Keratinocyte (primary cell): ENCODE measurements around the gene SRSF9. TPM values are rescaled to one million over a fixed set of nuclear protein-coding genes. Genes with fewer than 3 reads are reported as not detected.
A peak's percentile ranks its signal among the peaks of the same experiment; 100 is the strongest.

Experiments used
- DNase-seq: peaks from one replicate; pipeline ENCODE4 v3.0.0-alpha.2; 2011; ENCODE audit warnings: low read depth, missing footprints, low spot score
- FAIRE-seq: peaks from 2 replicates; lab custom pipeline; 2011; peaks lifted over from hg19 to GRCh38; lab: Jason Lieb, UNC
- H2AFZ ChIP-seq: 2 replicates; pipeline ENCODE4 v1.6.0; 2012; ENCODE audit warnings: low read length, control low read depth, inconsistent platforms; ENCODE audit not compliant: control insufficient read depth
- H3K27ac ChIP-seq: 2 replicates; pipeline ENCODE4 v1.5.1; 2011; ENCODE audit warnings: low read length; ENCODE audit not compliant: control insufficient read depth, insufficient read depth
- H3K27me3 ChIP-seq: 3 replicates; pipeline ENCODE4 v1.6.0; 2011; ENCODE audit warnings: low read length; ENCODE audit not compliant: control insufficient read depth, insufficient read depth; ENCODE audit errors: extremely low read depth
- H3K36me3 ChIP-seq, 2 experiments: 2 replicates in 1 of 2; 3 replicates in 1 of 2; pipeline ENCODE4 v1.5.1; 2011; ENCODE audit warnings: low read length in 2 of 2, mild to moderate bottlenecking in 1 of 2; ENCODE audit not compliant: control insufficient read depth in 2 of 2, insufficient read depth in 2 of 2; ENCODE audit errors: extremely low read depth in 1 of 2
- H3K4me1 ChIP-seq: 3 replicates; pipeline ENCODE4 v1.5.1; 2011; ENCODE audit warnings: low read length; ENCODE audit not compliant: control insufficient read depth, insufficient read depth; ENCODE audit errors: extremely low read depth
- H3K4me2 ChIP-seq: 3 replicates; pipeline ENCODE4 v1.6.0; 2011; ENCODE audit warnings: low read depth, low read length; ENCODE audit not compliant: control insufficient read depth, insufficient read depth; ENCODE audit errors: extremely low read depth
- H3K4me3 ChIP-seq, 3 experiments: fragments of 200-600 bp in 1 of 3; sonication (generic) in 1 of 3; 2 replicates in 2 of 3; 3 replicates in 1 of 3; pipeline ENCODE4 v1.5.1; 2011 to 2016; ENCODE audit warnings: low read length in 3 of 3, mild to moderate bottlenecking in 3 of 3, control low read depth in 2 of 3, inconsistent platforms in 1 of 3, low read depth in 1 of 3, mixed read lengths in 1 of 3, mixed run types in 1 of 3, moderate library complexity in 1 of 3; ENCODE audit not compliant: control insufficient read depth in 2 of 3, insufficient read depth in 2 of 3; ENCODE audit errors: extremely low read depth in 1 of 3
- H3K79me2 ChIP-seq: 2 replicates; pipeline ENCODE4 v1.6.0; 2012; ENCODE audit warnings: low read length; ENCODE audit not compliant: control insufficient read depth, insufficient read depth
- H3K9ac ChIP-seq: 3 replicates; pipeline ENCODE4 v1.6.0; 2011; ENCODE audit warnings: low read length; ENCODE audit not compliant: control insufficient read depth, insufficient read depth; ENCODE audit errors: extremely low read depth
- H3K9me1 ChIP-seq: 3 replicates; pipeline ENCODE4 v1.6.0; 2011; ENCODE audit warnings: low read length; ENCODE audit not compliant: control insufficient read depth, insufficient read depth; ENCODE audit errors: extremely low read depth
- H3K9me3 ChIP-seq: 2 replicates; pipeline ENCODE4 v1.5.1; 2012; ENCODE audit warnings: low read depth, low read length; ENCODE audit not compliant: control insufficient read depth
- H4K20me1 ChIP-seq: 3 replicates; pipeline ENCODE4 v1.6.0; 2011; ENCODE audit warnings: low read length; ENCODE audit not compliant: control insufficient read depth, insufficient read depth; ENCODE audit errors: extremely low read depth
- CTCF ChIP-seq, 3 experiments: IDR thresholded peaks in 1 of 3; conservative IDR thresholded peaks in 1 of 3; optimal IDR thresholded peaks in 1 of 3; 2 replicates in 2 of 3; 3 replicates in 1 of 3; pipeline versions ENCODE3 to v1.5.1; 2011; ENCODE audit warnings: low read length in 3 of 3, mild to moderate bottlenecking in 3 of 3, moderate library complexity in 2 of 3, control low read depth in 1 of 3, inconsistent platforms in 1 of 3; ENCODE audit not compliant: insufficient read depth in 2 of 3; ENCODE audit errors: extremely low read depth in 1 of 3
- EZH2 ChIP-seq: IDR thresholded peaks from one replicate; pipeline ENCODE4 v1.6.1; 2012; ENCODE audit warnings: inconsistent platforms, mild to moderate bottlenecking, low read length, moderate library complexity
- dilution Hi-C: fragments of 300-500 bp; cut with MboI; formaldehyde crosslinking; loops from one replicate; pipeline ENCODE4 v1.7.0; 2020; ENCODE audit warnings: low sequenced_read_pairs; ENCODE audit not compliant: extremely low pct_ligation_motif_present
- polyA plus RNA-seq, 5 experiments: library from polyadenylated mRNA; depleted of rRNA in 3 of 5; stranded (reverse) in 3 of 5; stranded (forward) in 1 of 5; unstranded in 1 of 5; fragments of >200 nt; gene quantifications; 1 replicate in 1 of 5; 2 replicates in 3 of 5; 3 replicates in 1 of 5; pipeline versions ENCODE4 v1.2.1 to v1.2.3, GENCODE V29; 2011 to 2012; ENCODE audit warnings: missing spikeins in 2 of 5, low read depth in 1 of 5, low replicate concordance in 1 of 5

The SRSF9 gene
- polyA plus RNA-seq, 1 donor (not counting 4 experiments of a cell fraction or from before 2014, with no cell fraction given) = 159 TPM

GRCh38 chr12:120439646-120440247 lies 29.8 kb downstream of the SRSF9 start:
- peaks cover 21% of the 10 kb centered on the region for H3K4me1 ChIP-seq
- peak overlapping the region; percentile 96 for H3K4me2 ChIP-seq
- peaks cover 11 to 19% of the 10 kb centered on the region in 2 experiments for H3K36me3 ChIP-seq
- peak overlapping the region in 1 of 3 experiments; percentile 31 for H3K4me3 ChIP-seq
- no peaks in the 10 kb centered on the region for H3K9me1 ChIP-seq
- H3K9me3 ChIP-seq = no peaks in the 10 kb centered on the region
- H3K27ac ChIP-seq = no peak overlapping the region
- no peak for FAIRE-seq
- no peak overlapping the region for H3K9ac ChIP-seq
- peak; percentile 30 for DNase-seq
- no peak for TF ChIP-seq EZH2
- TF ChIP-seq CTCF (optimal IDR thresholded peaks at IDR 0.05 in 1 of 3, IDR thresholded peaks at IDR 0.05 in 1 of 3, conservative IDR thresholded peaks at IDR 0.05 in 1 of 3; ENCODE audit: extremely low read depth in 1 of 3, insufficient read depth in 2 of 3, low read length in 3 of 3) = peak; percentile 42 to 88 (median 76)
- dilution Hi-C loops = no loop called here
- H3K27me3 ChIP-seq = no peaks in the 10 kb centered on the region
- H4K20me1 ChIP-seq = no peaks in the 10 kb centered on the region
- no peak overlapping the region for H2AFZ ChIP-seq
- H3K79me2 ChIP-seq = peaks cover 57% of the 10 kb centered on the region

- TF ChIP-seq CTCF (optimal IDR thresholded peaks at IDR 0.05 in 1 of 3, IDR thresholded peaks at IDR 0.05 in 1 of 3, conservative IDR thresholded peaks at IDR 0.05 in 1 of 3; ENCODE audit: extremely low read depth in 1 of 3, insufficient read depth in 2 of 3, low read length in 3 of 3) = no peak
- TF ChIP-seq EZH2 = no peak
- Histone ChIP-seq H2AFZ (peak overlapping the region; percentile 80), H3K79me2 (peaks cover 46% of the 10 kb centered on the region), H3K4me2 (peak overlapping the region; percentile 96), H3K9me1 (no peaks in the 10 kb centered on the region), H4K20me1 (no peaks in the 10 kb centered on the region), H3K4me1 (peaks cover 21% of the 10 kb centered on the region), H3K36me3 (peaks cover 6 to 11% of the 10 kb centered on the region in 2 experiments), H3K27ac (peak overlapping the region; percentile 36), H3K4me3 (peak overlapping the region; percentile 61 to 95 (median 94)), H3K9ac (peak overlapping the region; percentile 84), H3K27me3 (no peaks in the 10 kb centered on the region), H3K9me3 (no peaks in the 10 kb centered on the region)
- dilution Hi-C loops = no loop called here
- DNase-seq (no peak), FAIRE-seq (no peak)
Measured at GRCh38 chr12:120438495-120439198, 30.9 kb downstream of the SRSF9 start.
